A549 (cell line): Measurements from ENCODE around the gene BRSK2.

ENCODE experiments used
- EP300 ChIP-seq, 2 experiments: fragments of >200 bp; sonication (Bioruptor Twin); formaldehyde crosslinking; IDR thresholded peaks; 2 replicates in 1 of 2; 3 replicates in 1 of 2; pipeline ENCODE4 v1.6.1; 2016 to 2017
- FOSL2 ChIP-seq, 2 experiments: fragments of 450-650 bp in 1 of 2; fragments of >200 bp in 1 of 2; sonication (Bioruptor Twin) in 1 of 2; formaldehyde crosslinking; IDR thresholded peaks; 2 replicates each; pipeline versions ENCODE4 v1.5.0 to v1.6.1; 2016 to 2020; ENCODE audit warnings: mild to moderate bottlenecking in 1 of 2, moderate library complexity in 1 of 2
- JUN ChIP-seq, 2 experiments: fragments of >200 bp; sonication (Bioruptor Twin); formaldehyde crosslinking; IDR thresholded peaks; 2 replicates in 1 of 2; 3 replicates in 1 of 2; pipeline ENCODE4 v1.6.1; 2016 to 2017
- JUNB ChIP-seq: fragments of >200 bp; sonication (Bioruptor Twin); formaldehyde crosslinking; IDR thresholded peaks from 2 replicates; pipeline ENCODE4 v1.6.1; 2016
- MAZ ChIP-seq: fragments of 150-350 bp; IDR thresholded peaks from 2 replicates; pipeline ENCODE4 v1.6.1; 2014; ENCODE audit warnings: antibody characterized with exemption, low read depth, low read length, borderline replicate concordance
- POLR2A ChIP-seq: IDR thresholded peaks from 2 replicates; pipeline ENCODE4 v1.6.1; 2012; ENCODE audit warnings: mild to moderate bottlenecking, low read length
- TF ChIP-seq, protein P1 (sequence below): fragments of >200 bp; sonication (Bioruptor Twin); formaldehyde crosslinking; IDR thresholded peaks from 3 replicates; pipeline ENCODE4 v1.5.1; 2016
- TF ChIP-seq, protein P2 (sequence below): fragments of 450-650 bp; IDR thresholded peaks from 2 replicates; pipeline ENCODE4 v1.6.1; 2014; ENCODE audit warnings: antibody characterized with exemption
- TF ChIP-seq, protein P3 (sequence below): fragments of 200-600 bp; sonication (generic); IDR thresholded peaks from 2 replicates; pipeline ENCODE4 v1.6.1; 2016; ENCODE audit warnings: antibody characterized with exemption, mild to moderate bottlenecking, moderate library complexity
- TF ChIP-seq, protein P4 (sequence below): IDR thresholded peaks from 2 replicates; pipeline ENCODE4 v1.6.1; 2012

DNA sequence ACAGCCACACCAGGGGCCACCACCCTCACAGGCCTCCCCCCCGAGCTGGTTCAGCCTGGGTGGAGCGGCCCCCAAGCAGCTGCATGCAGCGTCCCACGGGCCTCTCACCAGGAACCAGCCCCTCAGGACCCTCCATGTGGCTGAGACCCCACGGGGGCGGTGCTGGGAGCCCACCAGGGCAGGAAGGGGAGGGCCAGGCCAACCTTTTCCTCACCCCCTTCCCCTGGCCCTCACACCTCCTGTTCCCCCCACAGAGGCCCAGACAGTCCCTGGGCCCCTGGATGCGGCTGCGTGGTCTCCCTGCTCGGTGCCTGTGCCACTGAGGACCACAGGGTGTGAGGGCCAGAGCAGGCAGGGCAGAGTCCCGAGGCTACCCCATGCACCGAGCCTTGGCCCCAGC lies 50.3 kb downstream of the BRSK2 start:
- TF ChIP-seq, protein P1, sequence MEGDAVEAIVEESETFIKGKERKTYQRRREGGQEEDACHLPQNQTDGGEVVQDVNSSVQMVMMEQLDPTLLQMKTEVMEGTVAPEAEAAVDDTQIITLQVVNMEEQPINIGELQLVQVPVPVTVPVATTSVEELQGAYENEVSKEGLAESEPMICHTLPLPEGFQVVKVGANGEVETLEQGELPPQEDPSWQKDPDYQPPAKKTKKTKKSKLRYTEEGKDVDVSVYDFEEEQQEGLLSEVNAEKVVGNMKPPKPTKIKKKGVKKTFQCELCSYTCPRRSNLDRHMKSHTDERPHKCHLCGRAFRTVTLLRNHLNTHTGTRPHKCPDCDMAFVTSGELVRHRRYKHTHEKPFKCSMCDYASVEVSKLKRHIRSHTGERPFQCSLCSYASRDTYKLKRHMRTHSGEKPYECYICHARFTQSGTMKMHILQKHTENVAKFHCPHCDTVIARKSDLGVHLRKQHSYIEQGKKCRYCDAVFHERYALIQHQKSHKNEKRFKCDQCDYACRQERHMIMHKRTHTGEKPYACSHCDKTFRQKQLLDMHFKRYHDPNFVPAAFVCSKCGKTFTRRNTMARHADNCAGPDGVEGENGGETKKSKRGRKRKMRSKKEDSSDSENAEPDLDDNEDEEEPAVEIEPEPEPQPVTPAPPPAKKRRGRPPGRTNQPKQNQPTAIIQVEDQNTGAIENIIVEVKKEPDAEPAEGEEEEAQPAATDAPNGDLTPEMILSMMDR: no peak
- TF ChIP-seq, protein P2, sequence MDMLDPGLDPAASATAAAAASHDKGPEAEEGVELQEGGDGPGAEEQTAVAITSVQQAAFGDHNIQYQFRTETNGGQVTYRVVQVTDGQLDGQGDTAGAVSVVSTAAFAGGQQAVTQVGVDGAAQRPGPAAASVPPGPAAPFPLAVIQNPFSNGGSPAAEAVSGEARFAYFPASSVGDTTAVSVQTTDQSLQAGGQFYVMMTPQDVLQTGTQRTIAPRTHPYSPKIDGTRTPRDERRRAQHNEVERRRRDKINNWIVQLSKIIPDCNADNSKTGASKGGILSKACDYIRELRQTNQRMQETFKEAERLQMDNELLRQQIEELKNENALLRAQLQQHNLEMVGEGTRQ: no peak
- TF ChIP-seq FOSL2 (IDR thresholded peaks at IDR 0.05) (no peak), FOSL2 (CRISPR knock-in tag; IDR thresholded peaks at IDR 0.05) (no peak), EP300 (IDR thresholded peaks at IDR 0.05) (no peak), POLR2A (no peak), JUNB (no peak), JUN (IDR thresholded peaks at IDR 0.05) (no peak), MAZ (no peak)
- TF ChIP-seq, protein P3, sequence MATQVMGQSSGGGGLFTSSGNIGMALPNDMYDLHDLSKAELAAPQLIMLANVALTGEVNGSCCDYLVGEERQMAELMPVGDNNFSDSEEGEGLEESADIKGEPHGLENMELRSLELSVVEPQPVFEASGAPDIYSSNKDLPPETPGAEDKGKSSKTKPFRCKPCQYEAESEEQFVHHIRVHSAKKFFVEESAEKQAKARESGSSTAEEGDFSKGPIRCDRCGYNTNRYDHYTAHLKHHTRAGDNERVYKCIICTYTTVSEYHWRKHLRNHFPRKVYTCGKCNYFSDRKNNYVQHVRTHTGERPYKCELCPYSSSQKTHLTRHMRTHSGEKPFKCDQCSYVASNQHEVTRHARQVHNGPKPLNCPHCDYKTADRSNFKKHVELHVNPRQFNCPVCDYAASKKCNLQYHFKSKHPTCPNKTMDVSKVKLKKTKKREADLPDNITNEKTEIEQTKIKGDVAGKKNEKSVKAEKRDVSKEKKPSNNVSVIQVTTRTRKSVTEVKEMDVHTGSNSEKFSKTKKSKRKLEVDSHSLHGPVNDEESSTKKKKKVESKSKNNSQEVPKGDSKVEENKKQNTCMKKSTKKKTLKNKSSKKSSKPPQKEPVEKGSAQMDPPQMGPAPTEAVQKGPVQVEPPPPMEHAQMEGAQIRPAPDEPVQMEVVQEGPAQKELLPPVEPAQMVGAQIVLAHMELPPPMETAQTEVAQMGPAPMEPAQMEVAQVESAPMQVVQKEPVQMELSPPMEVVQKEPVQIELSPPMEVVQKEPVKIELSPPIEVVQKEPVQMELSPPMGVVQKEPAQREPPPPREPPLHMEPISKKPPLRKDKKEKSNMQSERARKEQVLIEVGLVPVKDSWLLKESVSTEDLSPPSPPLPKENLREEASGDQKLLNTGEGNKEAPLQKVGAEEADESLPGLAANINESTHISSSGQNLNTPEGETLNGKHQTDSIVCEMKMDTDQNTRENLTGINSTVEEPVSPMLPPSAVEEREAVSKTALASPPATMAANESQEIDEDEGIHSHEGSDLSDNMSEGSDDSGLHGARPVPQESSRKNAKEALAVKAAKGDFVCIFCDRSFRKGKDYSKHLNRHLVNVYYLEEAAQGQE: no peak
- TF ChIP-seq, protein P4, sequence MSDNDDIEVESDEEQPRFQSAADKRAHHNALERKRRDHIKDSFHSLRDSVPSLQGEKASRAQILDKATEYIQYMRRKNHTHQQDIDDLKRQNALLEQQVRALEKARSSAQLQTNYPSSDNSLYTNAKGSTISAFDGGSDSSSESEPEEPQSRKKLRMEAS: no peak
